Natural killer cell (primary cell): ENCODE data around the gene TOMM40L. TPM values are rescaled to one million over a fixed set of nuclear protein-coding genes. Genes with fewer than 3 reads are reported as not detected.

Source experiments
- ATAC-seq, 3 donors: fragments of 150-1000 bp in 2 of 3; fragments of 200-7000 bp in 1 of 3; cut with Tn5 transposase; 1 replicate in 1 of 3; 2 replicates in 2 of 3; pipeline ENCODE4 v1.10.0; 2021; ENCODE audit warnings: mild to moderate bottlenecking in 2 of 3, moderate library complexity in 2 of 3
- DNase-seq, 2 donors: peaks; one replicate each; pipeline versions ENCODE4 v3.0.0 to v3.0.0-alpha.2; 2013 to 2021; ENCODE audit warnings: mixed read lengths in 1 of 2
- H3K27ac ChIP-seq: one replicate; pipeline ENCODE4 v1.5.1; 2013; ENCODE audit warnings: mild to moderate bottlenecking, low read length
- H3K27me3 ChIP-seq: one replicate; pipeline ENCODE4 v1.6.1; 2013; ENCODE audit warnings: low read length; ENCODE audit not compliant: control insufficient read depth, insufficient read depth
- H3K36me3 ChIP-seq: one replicate; pipeline ENCODE4 v1.6.1; 2013; ENCODE audit warnings: low read length; ENCODE audit not compliant: control insufficient read depth, insufficient read depth
- H3K4me1 ChIP-seq: one replicate; pipeline ENCODE4 v1.6.1; 2013; ENCODE audit warnings: low read length; ENCODE audit not compliant: control insufficient read depth, insufficient read depth
- H3K4me3 ChIP-seq: one replicate; pipeline ENCODE4 v1.5.1; 2013; ENCODE audit warnings: low read length
- H3K9me3 ChIP-seq: one replicate; pipeline ENCODE4 v1.6.1; 2013; ENCODE audit warnings: low read length; ENCODE audit not compliant: control insufficient read depth, insufficient read depth
- H3K27ac Mint-ChIP-seq, 2 donors: one replicate each; pipeline ENCODE4 v1.8.0; 2022; ENCODE audit warnings: mild to moderate bottlenecking in 2 of 2, mixed read lengths in 2 of 2, moderate library complexity in 1 of 2
- H3K27me3 Mint-ChIP-seq, 2 donors: one replicate each; pipeline ENCODE4 v1.8.0; 2022; ENCODE audit warnings: low read depth in 2 of 2, mixed read lengths in 2 of 2
- H3K36me3 Mint-ChIP-seq: one replicate; pipeline ENCODE4 v1.8.0; 2022; ENCODE audit warnings: mixed read lengths
- H3K4me1 Mint-ChIP-seq, 2 donors: one replicate each; pipeline ENCODE4 v1.8.0; 2022; ENCODE audit warnings: mixed read lengths in 2 of 2
- H3K4me3 Mint-ChIP-seq: one replicate; pipeline ENCODE4 v1.8.0; 2022; ENCODE audit warnings: mild to moderate bottlenecking, moderate library complexity, mixed read lengths
- H3K9me3 Mint-ChIP-seq, 2 donors: one replicate each; pipeline ENCODE4 v1.8.0; 2022; ENCODE audit warnings: mixed read lengths in 2 of 2
- CTCF ChIP-seq: fragments of 200-600 bp; IDR thresholded peaks from one replicate; pipeline ENCODE4 v1.8.0; 2022; ENCODE audit warnings: antibody characterized with exemption
- WGBS: methylation state at CpG from one replicate; pipeline ENCODE4 v1.1.7; 2013; ENCODE audit warnings: missing lambda C conversion rate; ENCODE audit not compliant: insufficient coverage; 5-methylcytosine and 5-hydroxymethylcytosine counted together
- intact Hi-C: fragments of 100-400 bp; cut with micrococcal nuclease; formaldehyde crosslinking; loops from one replicate; pipeline ENCODE4 v1.14.2; 2022
- total RNA-seq, 4 donors: library from RNA; stranded (reverse); fragments of 120-200 nt in 1 of 4; gene quantifications; one replicate each; pipeline versions ENCODE4 v1.2.3 to v1.2.4, GENCODE V29; 2013 to 2022

The TOMM40L gene
- total RNA-seq, 3 donors from 2014 or later (not counting 1 experiment from before 2014, with no cell fraction given) = 16.6 to 23.6 (median 22.8) TPM

DNA sequence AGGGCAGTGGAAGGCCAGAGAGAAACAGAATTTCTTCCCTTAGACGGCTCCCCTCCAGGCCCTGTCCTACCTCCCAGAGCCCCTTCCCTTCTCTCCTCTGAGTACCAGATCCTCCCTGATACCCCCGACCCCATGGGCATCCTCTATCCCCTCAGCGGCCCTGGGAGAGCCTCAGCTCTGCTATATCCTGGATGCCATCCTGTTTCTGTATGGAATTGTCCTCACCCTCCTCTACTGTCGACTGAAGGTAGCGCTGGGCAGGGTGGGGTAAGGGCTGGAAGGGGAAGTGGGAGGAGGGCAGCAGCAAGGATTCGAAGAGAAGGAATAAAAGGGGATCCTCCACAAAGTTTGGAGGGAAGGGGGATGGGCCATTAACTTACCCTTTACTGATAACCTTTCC, 8.0 kb upstream of the TOMM40L start:
- DNase-seq (no peak), ATAC-seq (no peak)
- Mint-ChIP-seq H3K4me3 (peak overlapping the region; percentile 95), H3K27ac (peak overlapping the region; percentile 96 to 99), H3K9me3 (no peaks in the 10 kb centered on the region), H3K4me1 (peaks cover 62 to 77% of the 10 kb centered on the region in 2 donors), H3K27me3 (no peaks in the 10 kb centered on the region), H3K36me3 (peaks cover 9% of the 10 kb centered on the region)
- intact Hi-C loops = loop anchor here (1.0 to 10.0 kb wide), 5 partner anchors 7 to 517 kb away; partner anchors contain the start of gene FCGR3A
- peaks cover 34% of the 10 kb centered on the region for H3K4me1 ChIP-seq
- TF ChIP-seq CTCF = no peak
- H3K9me3 ChIP-seq = no peaks in the 10 kb centered on the region
- H3K27ac ChIP-seq = peak overlapping the region; percentile 86
- WGBS = 46% methylated on average over 2 of the region's 6 CpGs
- H3K27me3 ChIP-seq = no peaks in the 10 kb centered on the region
- peaks cover 34% of the 10 kb centered on the region for H3K36me3 ChIP-seq
- peak overlapping the region; percentile 76 for H3K4me3 ChIP-seq

- no peaks in the 10 kb centered on the region for H3K9me3 Mint-ChIP-seq
- H3K27me3 ChIP-seq = no peaks in the 10 kb centered on the region
- no peaks in the 10 kb centered on the region for H3K9me3 ChIP-seq
- intact Hi-C loops = loop anchor here (5.0 to 10.0 kb wide), 3 partner anchors 326 to 516 kb away; partner anchors contain the start of gene FCGR3A
- H3K27me3 Mint-ChIP-seq = no peaks in the 10 kb centered on the region
- peaks cover 29% of the 10 kb centered on the region for H3K36me3 ChIP-seq
- H3K27ac ChIP-seq = peak overlapping the region; percentile 86
- DNase-seq = peak in 1 of 2 donors; percentile 28
- H3K4me3 ChIP-seq = no peak overlapping the region
- H3K27ac Mint-ChIP-seq = peak overlapping the region; percentile 96 to 99
- H3K36me3 Mint-ChIP-seq = peaks cover 3% of the 10 kb centered on the region
- 65% methylated on average over 6 of the region's 8 CpGs for WGBS
- peaks cover 63 to 77% of the 10 kb centered on the region in 2 donors for H3K4me1 Mint-ChIP-seq
- peak overlapping the region; percentile 95 for H3K4me3 Mint-ChIP-seq
- ATAC-seq = no peak
- TF ChIP-seq CTCF = no peak
- H3K4me1 ChIP-seq = peaks cover 34% of the 10 kb centered on the region
Measured at GRCh38 chr1:161218301-161219077, 7.4 kb upstream of the TOMM40L start.

GRCh38 chr1:161219078-161219892, 6.6 kb upstream of the TOMM40L start:
- Mint-ChIP-seq H3K36me3 (no peaks in the 10 kb centered on the region), H3K4me3 (peak overlapping the region; percentile 95), H3K27me3 (no peaks in the 10 kb centered on the region), H3K4me1 (peaks cover 61 to 76% of the 10 kb centered on the region in 2 donors), H3K27ac (peak overlapping the region; percentile 96 to 99), H3K9me3 (no peaks in the 10 kb centered on the region)
- H3K9me3 ChIP-seq = no peaks in the 10 kb centered on the region
- no peaks in the 10 kb centered on the region for H3K27me3 ChIP-seq
- no peak overlapping the region for H3K4me3 ChIP-seq
- DNase-seq (no peak), ATAC-seq (no peak)
- intact Hi-C loops = loop anchor here (5.0 to 10.0 kb wide), 3 partner anchors 326 to 516 kb away; partner anchors contain the start of gene FCGR3A
- peaks cover 23% of the 10 kb centered on the region for H3K36me3 ChIP-seq
- peaks cover 30% of the 10 kb centered on the region for H3K4me1 ChIP-seq
- WGBS = 88% methylated on average over 5 of the region's 5 CpGs
- TF ChIP-seq CTCF = no peak
- H3K27ac ChIP-seq = no peak overlapping the region
